Omental fat pad (tissue), 4 donors: ENCODE results near the gene RPLP1. TPM values are rescaled to one million over a fixed set of nuclear protein-coding genes. Genes with fewer than 3 reads are reported as not detected.

Source experiments
- ATAC-seq: fragments of 150-250 bp; one replicate; pipeline ENCODE4 v1.9.1; 2016; ENCODE audit warnings: mild to moderate bottlenecking, moderate library complexity; ENCODE audit not compliant: low FRiP score
- DNase-seq: peaks from one replicate; pipeline ENCODE4 v3.0.0-alpha.2; 2019; ENCODE audit warnings: low spot score
- total RNA-seq, 4 donors: library from RNA; depleted of rRNA; stranded (reverse); fragments of >200 nt; gene quantifications; one replicate each; pipeline ENCODE4 v1.1.0, GENCODE V29; 2016
- TF ChIP-seq, protein P1 (sequence below), 3 donors: fragments of 450-650 bp; IDR thresholded peaks; one replicate each; pipeline ENCODE4 v1.5.1; 2016 to 2017; ENCODE audit warnings: antibody characterized with exemption in 3 of 3, mild to moderate bottlenecking in 3 of 3, moderate library complexity in 2 of 3

Gene RPLP1
- total RNA-seq, 4 donors from 2014 or later, result 539 to 795 (median 579) TPM

DNA sequence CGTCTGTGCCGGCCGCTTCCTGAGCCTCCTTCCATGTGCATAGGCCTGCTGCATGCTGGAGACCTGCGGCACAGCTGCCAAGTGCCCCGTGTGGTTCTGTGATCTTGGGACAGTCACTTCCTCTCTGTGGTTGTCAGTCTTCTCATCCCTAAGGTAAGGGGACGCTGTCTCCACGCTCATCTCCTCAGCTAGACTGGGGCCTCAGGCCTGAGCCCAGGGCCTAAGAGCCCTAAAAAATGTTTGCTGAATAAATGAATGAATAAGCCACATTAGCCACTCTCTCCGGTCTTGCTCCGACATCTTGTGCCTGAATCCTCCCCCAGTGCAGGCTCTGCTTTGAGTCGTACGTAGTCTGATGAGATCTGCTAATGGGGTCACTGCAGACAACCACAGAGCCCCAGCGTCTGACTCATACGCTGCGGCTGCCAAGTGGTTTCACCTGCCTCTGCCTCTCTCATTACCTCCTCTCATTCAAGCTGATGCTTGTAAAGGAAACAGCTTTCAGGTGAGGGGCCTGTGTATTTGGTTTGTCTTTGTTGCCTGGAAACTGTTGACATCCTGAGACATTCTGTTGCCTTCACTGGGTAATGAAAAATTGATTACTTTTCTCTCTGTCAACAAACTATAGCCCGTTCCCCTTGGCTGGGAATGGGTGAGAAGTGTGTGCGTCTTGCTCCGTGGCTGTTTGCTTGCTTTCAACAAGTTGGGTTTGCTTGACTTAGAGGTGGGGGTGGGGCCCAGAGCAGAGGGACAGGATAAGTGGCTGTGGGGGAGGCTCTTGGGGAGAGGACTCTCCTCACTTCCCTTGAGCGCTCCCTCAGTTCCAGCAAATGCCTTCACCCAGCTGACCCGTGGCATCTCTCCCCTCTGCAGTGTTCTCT lies 15.9 kb downstream of the RPLP1 start:
- ATAC-seq (no peak), DNase-seq (no peak)
- TF ChIP-seq, protein P1, sequence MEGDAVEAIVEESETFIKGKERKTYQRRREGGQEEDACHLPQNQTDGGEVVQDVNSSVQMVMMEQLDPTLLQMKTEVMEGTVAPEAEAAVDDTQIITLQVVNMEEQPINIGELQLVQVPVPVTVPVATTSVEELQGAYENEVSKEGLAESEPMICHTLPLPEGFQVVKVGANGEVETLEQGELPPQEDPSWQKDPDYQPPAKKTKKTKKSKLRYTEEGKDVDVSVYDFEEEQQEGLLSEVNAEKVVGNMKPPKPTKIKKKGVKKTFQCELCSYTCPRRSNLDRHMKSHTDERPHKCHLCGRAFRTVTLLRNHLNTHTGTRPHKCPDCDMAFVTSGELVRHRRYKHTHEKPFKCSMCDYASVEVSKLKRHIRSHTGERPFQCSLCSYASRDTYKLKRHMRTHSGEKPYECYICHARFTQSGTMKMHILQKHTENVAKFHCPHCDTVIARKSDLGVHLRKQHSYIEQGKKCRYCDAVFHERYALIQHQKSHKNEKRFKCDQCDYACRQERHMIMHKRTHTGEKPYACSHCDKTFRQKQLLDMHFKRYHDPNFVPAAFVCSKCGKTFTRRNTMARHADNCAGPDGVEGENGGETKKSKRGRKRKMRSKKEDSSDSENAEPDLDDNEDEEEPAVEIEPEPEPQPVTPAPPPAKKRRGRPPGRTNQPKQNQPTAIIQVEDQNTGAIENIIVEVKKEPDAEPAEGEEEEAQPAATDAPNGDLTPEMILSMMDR (IDR thresholded peaks at IDR 0.05), result no peak

DNA sequence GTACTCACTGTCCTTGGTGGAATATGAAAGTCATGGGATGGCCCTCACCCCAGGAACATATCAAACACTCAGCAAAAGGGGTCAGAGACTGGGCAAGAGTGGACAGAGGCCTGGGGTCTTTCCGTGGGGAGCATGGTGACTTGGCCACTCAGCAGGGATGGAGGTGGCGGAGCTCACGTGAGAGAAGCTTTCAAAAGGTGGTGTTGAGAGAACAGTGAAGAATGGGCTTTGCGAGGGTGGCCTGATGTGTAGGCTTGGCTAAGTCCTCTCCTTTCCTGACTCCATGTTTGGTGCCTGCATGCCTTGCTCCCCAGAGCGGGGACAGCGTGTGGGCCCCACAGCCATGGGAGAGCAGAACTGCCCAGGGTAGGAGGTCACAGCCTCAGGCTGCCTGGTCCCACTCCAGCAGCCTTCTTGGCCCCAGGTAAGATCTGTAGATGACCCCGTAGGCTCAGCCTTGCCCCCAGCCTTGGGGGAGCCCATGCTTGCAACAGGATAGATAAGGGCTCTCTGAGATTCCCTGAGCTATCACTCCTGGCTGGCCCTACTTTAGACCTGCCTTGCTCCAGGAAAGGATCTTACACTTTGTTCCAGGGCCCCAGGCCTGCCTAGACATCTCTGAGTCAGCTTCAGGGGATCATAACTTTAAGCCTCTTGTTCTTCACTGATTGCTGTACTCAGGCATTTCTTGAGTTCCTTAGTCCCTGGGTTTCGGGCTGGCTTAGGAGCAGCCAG lies 17.0 kb downstream of the RPLP1 start:
- DNase-seq, result no peak
- TF ChIP-seq, protein P1 (IDR thresholded peaks at IDR 0.05), result no peak
- ATAC-seq, result no peak

DNA sequence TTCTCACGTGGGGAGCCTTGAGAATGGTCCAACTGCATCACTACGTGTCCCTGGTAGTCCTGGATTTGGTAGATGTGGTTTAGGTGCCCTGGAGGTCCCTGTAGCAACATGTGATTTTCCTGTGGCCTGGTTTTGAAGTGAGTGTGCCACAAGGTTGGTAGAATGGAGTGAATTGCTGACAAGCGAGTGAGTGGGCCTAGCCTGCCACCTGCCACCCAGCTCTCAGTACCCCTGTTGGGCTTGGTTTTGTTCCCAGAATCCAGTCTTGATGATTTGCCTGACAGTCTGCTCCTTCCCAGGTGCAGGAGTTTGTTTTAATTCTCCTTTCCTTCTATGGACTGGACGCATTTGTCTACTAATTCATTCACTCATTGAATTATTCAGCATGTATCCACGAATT lies 19.4 kb downstream of the RPLP1 start:
- TF ChIP-seq, protein P1 (IDR thresholded peaks at IDR 0.05), result no peak
- ATAC-seq (no peak), DNase-seq (no peak)

DNA sequence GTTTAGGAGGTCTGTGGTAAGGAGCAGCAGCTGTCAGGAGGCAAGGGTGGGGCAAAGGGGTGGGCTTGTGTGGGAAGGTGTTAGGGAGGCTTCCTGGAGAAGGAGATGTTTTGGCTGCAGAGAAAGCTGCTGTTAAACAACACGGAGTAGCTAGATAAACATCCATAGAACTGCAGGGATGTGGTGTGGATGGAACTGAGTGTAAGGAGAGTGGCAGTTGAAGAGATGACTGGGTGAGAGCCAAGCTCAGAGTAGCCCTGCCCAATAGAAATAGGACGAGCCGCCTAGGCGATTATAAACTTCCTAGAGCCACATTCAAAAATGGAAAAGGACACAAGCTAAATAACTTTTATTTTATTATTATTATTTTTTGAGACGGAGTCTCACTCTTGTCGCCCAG lies 19.9 kb downstream of the RPLP1 start:
- TF ChIP-seq, protein P1 (IDR thresholded peaks at IDR 0.05), result no peak
- ATAC-seq (no peak), DNase-seq (no peak)

DNA sequence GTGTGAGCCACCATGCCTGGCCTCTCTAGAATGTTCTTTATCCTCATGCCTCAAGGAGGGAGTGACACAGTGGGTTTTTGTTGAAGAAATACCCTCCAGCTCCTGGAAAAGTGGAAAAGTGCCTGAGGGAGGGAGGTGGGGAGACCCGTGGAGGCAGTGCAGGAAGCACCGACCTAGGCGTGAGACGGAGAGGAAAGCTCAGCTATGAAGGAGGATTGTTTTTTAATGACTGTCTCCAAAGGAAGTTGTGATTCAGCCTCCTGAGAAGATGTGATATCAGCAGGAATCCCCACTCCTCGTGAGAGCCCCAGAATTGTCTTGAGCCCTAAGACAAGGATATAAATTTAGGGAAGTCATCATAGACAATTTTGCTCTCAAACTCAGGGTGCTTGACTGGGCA lies 21.7 kb downstream of the RPLP1 start:
- ATAC-seq (no peak), DNase-seq (no peak)
- TF ChIP-seq, protein P1 (IDR thresholded peaks at IDR 0.05), result no peak

DNA sequence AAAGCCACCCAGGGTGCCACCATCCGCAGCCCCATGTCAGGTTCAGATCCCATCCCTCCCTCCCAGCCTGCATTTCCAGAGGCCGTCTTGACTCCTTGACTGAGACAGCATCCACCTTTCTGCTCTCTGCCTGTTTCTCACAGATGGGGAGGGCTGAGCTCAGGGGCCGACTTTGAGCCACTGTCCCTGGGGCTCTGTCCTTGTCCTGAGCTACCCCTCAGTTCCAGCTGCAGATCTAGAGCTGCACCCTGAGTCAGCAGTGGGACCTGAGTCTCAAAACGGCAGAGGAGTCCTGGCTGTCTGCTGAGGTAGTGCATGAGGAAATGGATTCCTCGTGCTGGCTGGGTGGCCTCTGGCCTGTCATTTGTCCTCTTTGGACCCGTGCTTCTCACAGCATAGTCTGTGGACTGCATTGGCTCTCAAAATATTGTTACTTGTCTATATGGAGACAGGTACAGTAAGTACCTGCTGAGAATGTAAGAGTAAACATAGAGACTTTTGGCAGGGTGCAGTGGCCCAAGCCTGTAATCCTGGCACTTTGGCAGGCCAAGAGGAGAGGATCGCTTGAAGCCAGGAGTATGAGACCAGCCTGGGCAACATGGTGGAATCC lies 22.3 kb downstream of the RPLP1 start:
- DNase-seq, result no peak
- TF ChIP-seq, protein P1 (IDR thresholded peaks at IDR 0.05), result no peak
- no peak for ATAC-seq
